GM23248 (cell line): ENCODE measurements around the gene RTN4RL2.

Source experiments
- EZH2 ChIP-seq: fragments of 200-600 bp; sonication (generic); IDR thresholded peaks from 2 replicates; pipeline ENCODE4 v1.6.1; 2018; ENCODE audit warnings: antibody characterized with exemption, mild to moderate bottlenecking; ENCODE audit not compliant: insufficient read depth, poor library complexity, severe bottlenecking
- EZH2phosphoT487 ChIP-seq: fragments of 200-600 bp; sonication (generic); IDR thresholded peaks from 2 replicates; pipeline ENCODE4 v1.6.1; 2018; ENCODE audit warnings: antibody characterized with exemption, moderate library complexity, mild to moderate bottlenecking, low read depth; ENCODE audit not compliant: insufficient read depth

GRCh38 chr11:57459164-57460021 is 935 bp upstream of the RTN4RL2 start:
- peak; percentile 79 for TF ChIP-seq EZH2
- no peak for TF ChIP-seq EZH2phosphoT487
